Fibroblast of upper back skin (primary cell): ENCODE data around the gene SASS6.

ENCODE experiments used
- DNase-seq: peaks from one replicate; pipeline ENCODE4 v3.0.0-alpha.2; 2013

SASS6 gene, protein sequence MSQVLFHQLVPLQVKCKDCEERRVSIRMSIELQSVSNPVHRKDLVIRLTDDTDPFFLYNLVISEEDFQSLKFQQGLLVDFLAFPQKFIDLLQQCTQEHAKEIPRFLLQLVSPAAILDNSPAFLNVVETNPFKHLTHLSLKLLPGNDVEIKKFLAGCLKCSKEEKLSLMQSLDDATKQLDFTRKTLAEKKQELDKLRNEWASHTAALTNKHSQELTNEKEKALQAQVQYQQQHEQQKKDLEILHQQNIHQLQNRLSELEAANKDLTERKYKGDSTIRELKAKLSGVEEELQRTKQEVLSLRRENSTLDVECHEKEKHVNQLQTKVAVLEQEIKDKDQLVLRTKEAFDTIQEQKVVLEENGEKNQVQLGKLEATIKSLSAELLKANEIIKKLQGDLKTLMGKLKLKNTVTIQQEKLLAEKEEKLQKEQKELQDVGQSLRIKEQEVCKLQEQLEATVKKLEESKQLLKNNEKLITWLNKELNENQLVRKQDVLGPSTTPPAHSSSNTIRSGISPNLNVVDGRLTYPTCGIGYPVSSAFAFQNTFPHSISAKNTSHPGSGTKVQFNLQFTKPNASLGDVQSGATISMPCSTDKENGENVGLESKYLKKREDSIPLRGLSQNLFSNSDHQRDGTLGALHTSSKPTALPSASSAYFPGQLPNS

DNA sequence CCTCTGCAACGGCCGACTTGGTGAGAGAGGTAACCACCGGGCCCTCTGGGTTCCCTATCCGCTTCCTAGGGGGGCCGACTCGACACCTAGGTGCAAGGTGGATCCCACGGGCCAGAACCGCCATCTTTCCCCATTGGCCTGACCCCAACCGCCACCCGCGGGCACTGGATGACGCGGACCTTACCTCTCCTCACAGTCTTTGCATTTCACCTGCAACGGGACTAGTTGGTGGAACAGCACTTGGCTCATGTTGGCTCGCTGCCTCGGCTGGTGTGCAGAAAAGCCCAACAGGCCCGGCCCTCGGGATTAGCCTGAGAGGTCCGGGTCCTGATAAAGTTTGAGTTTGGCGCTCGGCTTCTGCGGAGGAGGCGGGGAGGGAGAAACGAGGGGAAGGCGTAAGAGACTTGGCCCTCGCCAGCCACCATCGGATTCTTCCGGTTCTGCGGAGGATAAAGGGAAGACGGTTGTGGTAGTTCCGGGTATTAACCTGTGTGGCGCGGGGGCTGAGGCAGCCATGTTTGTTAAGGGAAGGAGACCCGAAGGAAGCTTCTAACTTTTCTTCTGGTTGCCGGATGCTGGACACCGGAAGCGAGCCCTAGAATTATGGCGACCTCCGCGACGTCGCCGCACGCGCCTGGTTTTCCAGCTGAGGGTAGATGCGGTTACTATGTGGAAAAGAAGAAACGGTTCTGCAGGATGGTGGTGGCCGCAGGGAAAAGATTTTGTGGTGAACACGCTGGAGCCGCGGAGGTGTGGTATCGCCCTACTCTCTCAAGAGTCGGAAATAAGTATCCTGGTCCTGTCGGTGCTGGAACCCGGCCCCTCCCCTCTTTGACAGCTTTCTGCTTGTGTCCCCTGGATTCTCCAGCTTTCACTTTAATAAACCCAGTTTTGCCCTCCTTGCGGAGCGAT lies at the start of gene SASS6, which contains the start of gene TRMT13:
TSS of gene SASS6 (minus strand) at position 365 of the 912 bp plus-strand sequence. CDS start at position 249, 116 bp downstream.
TSS of gene TRMT13 (plus strand) at position 598 of the 912 bp plus-strand sequence. CDS start at position 604, 6 bp downstream.
- peak; percentile 99 for DNase-seq

DNA sequence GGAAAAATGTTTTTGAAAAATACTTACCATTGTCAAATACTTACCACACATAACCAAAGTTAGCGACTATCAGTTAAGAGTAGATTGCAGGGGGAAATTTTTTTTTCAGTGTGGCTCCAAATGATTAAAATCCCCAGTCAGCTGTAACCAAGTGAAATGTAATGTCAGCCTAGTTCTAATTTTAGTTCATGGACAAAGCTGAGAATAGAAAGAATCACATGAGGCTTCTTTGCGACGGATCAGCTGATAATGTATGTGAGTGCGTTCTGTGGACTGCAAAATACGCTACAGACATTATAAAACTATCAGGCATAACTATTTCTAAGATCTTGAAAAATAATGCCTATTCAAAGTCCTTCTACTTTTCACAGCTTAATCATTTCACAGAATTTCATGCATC lies 45.4 kb upstream of the SASS6 start, which contains the start of gene LRRC39:
TSS of gene LRRC39 (minus strand) at position 166 of the 400 bp plus-strand sequence. CDS start 9,740 bp downstream, outside the sequence.
- no peak for DNase-seq

DNA sequence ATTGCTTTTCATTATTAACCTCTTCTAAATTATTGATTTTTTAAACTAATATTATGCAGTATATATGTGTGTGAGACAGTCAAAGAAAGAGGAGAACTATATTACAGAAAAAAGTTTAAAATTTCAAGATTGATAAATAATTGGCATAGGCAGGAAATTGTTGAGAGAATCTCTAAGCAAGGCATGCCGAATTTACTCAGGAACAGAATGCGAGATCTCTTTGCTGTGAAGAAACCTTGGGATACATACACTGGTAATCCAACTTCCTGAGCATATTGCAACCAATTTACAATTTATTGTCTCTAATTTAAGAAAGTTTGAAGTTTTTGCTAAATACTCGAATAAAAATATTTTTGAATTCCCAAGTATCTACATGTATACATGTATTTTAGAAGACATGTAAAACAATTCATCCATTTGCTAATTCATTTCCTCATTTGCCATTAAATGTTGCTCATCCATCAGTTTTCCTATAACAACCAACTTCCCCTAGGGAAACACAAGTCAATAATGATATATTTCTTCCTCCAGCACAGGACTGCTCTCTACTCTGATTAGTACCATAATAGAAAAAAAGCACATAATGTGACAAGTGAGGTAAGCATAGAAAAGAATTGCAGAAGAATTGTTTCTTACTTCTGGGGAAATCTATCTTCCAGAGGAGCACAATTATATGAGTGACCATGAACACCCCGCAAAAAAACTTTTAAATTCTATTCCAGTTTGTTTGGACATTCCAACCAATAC lies 44.7 kb upstream of the SASS6 start:
- DNase-seq, result no peak

DNA sequence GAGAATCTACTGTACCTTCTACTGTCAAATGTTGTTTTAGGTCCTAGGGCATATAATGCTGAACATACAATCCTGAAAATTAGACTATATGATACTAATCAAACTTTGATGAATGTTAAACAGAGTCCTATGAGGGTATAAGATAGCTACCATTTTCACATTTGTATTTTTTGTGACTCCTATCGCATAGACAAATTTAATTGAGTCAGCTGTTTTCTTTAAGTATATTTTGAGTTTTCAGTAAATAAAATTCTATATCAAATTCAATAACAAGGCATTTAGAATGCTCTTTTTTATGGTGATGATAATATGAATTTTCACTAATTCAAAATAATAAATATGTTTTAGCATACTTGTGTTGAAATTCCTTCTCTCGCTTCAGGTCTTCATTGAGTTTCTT lies 35.3 kb upstream of the SASS6 start:
- no peak for DNase-seq

DNA sequence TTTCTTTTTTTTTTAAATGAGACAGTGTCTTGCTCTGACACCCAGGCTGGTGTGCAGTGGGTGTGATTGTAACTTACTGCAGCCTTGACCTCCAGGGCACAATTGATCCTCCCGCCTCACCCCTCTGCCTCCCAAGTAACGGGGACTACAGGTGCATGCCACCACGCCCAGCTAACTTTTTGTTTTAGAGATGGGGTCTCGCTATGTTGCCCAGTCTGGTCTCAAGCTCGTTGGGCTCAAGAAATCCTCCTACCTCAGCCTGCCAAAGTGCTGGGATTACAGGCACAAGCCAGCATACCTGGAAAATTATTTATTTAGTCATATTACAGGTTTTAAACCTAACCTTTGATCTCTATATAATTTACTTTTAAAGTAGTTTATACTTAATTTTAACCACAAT lies 32.0 kb upstream of the SASS6 start:
- no peak for DNase-seq

DNA sequence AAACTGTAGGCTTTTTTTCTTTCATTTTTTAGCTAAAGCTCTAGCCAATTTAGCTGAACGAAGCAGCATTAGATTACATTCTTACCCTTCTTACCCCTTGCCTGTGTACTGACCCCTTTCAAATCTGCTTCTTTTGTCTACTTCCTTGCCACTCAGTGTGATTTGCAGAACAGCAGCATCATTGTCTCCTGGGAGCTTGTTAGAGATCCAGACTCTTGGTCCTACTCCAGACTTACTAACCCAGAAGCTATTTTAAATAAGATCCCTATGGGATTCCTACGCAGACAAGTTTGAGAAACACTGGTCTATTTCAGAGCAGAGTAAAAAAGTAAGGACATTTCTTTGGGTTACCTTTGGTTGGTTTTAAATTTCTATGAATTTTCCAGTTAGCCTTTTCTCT lies 31.5 kb upstream of the SASS6 start:
- DNase-seq, result peak; percentile 85

DNA sequence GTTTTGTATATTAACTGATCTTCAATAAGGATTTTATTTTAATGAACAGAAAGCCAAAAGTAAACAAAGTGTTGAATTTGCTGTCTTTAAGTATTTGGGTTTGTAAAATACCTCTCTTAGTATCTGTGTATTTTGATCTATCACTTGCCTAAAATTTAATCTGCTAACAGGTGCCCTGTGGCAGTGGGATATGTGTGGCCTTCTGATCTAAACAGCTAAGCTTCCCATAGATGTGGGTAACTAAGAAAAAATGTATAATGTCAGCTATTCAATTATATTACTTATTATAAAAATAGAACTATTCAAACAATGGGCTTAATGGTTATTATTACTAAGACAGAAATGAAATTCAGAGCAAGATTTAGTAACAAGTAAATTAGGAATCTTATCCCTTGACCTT lies 30.2 kb upstream of the SASS6 start:
- no peak for DNase-seq

DNA sequence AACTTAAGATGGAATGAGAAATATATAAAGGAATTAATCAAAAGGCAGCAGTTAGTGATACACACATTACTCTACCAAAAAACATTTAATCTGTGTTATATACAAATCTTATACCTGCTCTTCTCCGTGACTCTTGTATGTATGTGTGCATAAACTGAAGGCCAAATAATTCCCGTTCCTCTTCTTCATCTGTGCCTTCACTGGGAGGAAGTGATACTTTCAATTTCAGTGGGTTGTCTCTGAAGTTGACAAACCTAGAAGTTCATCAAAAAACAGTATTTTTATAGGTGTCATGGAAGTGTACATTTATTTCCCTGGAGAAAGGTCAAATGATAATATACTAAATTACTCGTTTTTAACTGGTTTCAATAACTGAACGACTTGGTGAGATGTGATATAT lies 19.5 kb upstream of the SASS6 start:
- no peak for DNase-seq

DNA sequence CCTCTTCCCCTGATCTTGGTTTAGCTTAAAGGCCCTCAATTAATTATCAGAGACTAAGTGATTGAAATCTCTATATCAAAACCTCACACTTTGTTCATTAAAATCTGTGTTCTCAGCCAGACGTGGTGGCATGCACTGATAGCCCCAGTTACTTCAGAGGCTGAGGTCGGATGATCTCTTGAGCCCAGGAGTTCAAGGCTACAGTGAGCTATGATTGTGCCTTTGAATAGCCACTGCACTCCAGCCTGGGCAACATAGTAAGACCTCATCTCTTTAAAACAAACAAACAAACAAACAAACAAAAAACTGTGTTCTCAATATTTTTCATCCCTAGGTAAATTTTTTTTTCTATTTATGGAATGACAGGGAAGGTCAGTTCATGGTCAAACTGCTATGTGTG lies 18.9 kb upstream of the SASS6 start:
- DNase-seq, result no peak

DNA sequence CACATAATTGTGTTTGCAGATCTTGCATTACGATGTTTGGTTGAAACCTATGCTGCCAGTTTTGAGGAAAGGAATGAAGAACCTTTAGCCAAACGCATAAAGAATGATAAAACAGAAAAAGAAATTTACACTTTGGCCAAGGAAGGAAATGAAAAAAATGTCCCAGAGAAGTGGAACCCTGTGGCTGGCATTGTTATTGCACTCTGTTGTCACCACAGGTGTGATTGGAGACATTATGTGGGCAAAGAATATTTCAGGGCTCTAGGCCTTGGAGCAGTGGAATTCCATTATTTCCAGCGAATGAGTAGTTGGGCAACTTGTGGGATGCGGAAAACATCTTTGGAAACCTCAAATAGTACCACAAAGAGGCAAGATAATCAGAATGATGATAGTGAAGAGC lies 15.1 kb upstream of the SASS6 start:
- DNase-seq, result no peak

DNA sequence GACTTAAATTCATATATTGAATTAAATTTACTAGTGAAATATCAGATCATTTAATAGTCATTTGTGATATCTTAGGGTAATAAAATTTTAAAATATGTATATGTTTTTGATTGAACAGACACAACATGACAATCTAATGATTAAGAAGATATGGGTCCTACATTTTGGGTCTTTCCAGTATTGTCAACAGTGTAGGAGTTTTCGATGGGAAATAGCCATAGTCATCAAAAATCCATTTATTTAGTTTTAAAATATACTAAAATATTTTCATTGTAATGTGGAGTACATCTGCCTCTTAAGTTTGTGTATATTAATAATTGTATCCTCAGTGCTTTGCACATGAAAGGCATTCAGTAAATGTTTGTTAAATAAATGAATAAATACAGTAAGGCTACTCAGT lies 14.2 kb upstream of the SASS6 start:
- DNase-seq, result no peak

DNA sequence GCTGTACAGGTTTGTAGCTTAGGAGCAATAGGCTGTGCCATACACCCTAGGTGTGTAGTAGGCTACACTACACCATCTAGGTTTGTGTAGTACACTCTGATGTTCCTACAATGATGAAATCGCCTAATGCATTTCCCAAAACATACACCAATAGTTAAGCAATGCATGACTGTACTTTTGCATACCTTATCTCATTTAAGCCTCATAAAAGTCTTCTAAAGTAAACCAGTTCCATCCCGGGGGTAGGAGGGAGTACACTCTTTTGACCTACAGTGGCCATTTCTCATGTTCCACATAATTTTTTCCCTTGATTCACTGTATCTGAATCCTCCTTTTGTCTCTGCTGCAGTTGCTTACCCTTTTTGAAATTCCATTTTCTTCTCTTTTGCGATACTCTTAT lies 12.4 kb upstream of the SASS6 start:
- DNase-seq, result no peak

DNA sequence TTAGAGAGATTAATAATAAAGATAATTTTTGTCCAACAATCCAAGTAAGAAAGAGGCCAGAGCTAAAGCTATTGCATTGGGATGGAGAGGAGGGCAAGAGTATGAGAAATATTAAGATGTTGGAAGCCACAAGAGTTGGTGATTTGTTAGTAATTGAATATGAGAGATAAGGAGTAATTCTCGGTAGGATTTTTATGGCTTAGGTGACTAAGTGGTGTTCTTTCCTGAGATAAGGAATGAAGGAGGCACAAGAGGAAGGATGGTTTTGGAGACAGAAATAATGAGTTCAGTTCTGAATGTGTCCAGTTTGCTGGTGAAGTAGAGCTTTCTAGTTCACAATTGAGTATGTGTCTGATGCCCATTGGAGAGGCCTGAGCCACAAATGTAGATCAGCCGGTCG lies 9.6 kb upstream of the SASS6 start:
- DNase-seq, result no peak

DNA sequence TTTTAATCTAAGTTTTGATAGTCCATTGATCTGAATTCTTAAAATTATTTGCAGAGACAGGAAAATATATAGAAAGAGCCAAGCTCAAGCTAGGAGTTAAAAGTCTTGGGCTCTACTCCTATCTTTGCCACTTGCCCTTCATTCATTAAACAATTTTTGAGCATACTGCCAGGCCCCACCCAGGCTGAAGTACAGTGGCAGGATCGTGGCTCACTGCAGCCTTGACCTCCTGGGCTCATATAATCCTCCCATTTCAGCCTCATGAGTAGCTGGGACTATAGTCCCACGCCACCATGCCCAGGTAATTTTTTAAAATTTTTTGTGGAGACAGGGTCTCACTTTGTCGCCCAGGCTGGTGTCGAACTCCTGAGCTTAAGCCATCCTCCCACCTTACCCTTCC lies 8.5 kb upstream of the SASS6 start:
- no peak for DNase-seq

DNA sequence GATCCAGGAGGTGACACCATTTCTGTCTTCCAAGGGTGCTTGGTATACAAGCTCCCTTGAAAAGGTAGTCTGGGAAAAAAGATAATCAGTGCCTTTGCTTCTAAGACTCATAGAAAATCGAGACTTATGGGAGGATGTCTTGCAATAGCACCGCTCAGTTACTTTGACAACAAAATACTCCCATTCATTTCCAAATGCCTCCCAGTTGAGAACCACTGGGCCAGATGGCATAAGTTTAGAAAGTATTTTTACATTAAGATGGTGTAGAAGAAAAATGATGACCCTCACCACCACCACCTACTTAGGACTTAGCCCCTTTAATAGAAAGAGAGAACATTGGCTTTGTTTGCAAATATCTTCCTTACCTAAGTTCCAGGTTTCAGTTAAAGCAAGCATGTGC lies 4.9 kb upstream of the SASS6 start:
- no peak for DNase-seq

DNA sequence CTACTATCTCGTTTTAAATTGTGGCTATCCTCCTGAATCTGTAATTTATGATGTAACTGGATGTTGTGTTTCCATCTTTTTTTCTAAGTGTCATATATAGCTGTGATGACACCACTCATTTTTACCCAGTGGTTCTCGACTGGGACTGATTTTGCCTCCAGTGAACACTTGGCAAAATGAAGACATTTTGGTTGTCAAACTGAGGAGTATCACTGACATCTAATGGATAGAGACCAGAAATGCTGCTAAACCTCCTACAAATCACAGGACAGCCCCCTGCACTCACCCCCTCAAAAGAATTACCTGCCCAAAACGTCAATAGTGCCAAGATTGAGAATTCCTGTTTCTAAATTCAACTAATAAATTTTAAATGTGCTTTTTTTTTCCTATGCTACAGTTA lies 2.1 kb upstream of the SASS6 start:
- DNase-seq, result peak; percentile 2

DNA sequence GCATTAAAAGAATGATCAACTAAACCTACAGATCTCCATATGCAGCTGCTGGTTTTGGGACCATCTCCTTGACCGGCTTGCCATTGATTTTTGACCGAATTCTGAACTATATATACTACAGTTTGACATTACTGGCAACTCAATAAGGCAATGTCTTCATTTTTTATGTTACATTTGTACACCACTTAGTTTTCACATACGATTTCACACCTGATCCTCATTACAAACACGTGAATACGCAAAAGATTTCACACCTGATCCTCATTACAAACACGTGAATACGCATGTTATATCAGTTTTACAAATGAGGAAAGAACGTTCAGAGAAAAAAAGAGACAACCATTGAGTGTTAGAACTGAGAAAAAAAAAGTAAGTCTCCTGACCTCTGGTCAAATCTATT lies 1.1 kb downstream of the SASS6 start:
- DNase-seq, result no peak

DNA sequence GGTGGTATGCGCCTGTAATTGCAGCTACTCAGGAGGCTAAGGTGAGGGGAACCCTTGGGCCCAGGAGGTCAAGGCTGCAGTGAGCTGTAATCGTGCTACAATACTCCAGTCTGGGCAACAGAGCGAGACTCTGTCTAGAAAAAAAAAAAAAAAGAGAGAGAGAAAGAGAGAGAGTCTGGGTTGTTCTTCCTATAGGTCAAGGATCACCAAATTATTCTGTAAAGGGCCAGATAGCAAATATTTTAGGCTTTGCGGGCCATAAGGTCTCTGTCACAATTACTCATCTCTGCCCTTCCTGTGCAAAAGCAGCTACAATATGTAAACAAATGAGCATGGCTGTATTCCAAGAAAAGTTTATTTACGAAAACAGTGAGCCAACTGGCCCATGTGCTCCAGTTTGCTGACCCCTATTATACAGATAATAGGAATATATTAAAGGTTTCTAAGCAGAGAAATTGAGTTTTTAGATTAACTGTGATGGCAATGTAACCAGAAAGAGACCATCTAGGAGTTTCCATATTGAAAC lies 2.1 kb downstream of the SASS6 start:
- DNase-seq, result no peak

DNA sequence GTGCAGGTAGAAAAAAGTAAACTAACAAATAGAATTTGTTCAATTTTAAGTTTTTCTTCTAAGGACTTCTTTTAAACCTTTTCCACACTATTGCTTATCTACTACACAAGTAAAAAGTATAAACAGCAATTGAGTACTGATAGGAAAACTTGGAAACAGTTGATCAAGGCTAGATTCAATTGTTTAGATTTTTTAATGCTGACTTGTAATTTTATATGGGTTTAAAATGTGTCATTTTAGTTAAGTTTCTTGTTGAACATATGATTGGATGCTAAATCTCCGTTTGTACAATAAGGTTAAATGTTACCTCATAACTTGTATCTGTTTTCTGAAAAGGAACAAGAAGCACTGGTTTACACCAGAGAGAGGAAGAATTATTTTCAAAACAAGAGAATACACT lies 5.5 kb downstream of the SASS6 start:
- no peak for DNase-seq

DNA sequence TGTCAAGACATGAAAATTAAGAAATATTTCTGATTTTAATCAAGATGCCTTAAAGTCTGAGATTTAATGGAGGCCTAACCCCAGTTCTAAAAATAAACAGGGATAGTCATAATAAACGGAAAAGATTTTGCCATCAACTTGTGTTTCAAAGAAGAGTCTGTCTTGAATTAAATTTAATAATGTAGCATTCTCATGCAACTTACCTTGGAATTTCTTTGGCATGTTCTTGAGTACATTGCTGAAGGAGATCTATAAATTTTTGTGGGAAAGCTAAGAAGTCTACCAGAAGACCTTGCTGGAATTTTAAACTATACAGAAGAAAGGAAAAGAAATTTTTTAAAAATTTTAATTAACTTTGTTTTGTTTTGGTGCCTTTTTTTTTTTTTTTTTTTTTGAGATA lies 10.6 kb downstream of the SASS6 start:
- peak; percentile 40 for DNase-seq

DNA sequence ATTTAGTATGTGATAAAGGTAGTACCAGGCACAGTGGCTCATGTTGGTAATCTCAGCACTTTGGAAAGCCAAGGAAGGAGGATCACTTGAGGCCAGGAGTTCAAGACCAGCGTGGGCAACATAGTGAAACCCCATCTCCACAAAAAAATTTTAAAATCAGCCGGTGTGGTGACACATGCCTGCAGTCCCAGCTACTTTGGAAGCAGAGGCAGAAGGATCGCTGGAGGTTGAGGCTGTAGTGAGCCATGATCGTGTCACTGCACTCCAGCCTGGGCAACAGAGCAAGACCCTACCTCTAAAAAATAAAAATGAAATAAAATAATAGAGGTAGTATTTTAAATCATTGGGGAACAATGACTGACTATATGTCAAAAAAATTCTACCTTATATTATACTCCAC lies 17.2 kb downstream of the SASS6 start:
- no peak for DNase-seq

DNA sequence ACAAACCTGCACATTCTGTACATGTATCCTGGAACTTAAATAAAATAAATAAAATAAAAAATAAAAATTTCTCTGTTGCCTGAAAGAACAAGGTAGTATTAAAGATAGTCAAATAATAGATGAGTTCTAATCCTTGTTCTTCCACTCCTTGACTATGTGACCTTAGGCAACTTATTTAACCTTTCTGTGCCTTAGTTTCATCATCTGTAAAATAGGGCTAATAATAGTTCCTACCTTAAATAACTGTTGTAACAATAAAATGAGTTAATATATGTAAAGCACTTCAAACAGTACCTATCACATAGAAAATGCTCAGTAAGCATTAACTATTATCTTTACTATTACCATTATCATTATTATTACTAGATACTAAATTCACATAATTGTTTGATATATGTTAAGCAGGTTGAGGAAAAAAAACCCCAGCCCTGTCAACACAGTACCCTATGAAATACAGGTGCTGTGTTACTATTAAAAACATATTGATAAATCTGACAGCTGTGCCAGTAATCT lies 23.1 kb downstream of the SASS6 start:
- DNase-seq, result no peak
